NCI-H146 treated with DMSO at 0.1 percent for 48 hours (cell line): ENCODE data around the gene MYG1.
A peak's percentile ranks its signal among the peaks of the same experiment; 100 is the strongest.

ENCODE experiments used
- DNase-seq: peaks from one replicate; lab custom pipeline; 2025; ENCODE audit not compliant: unreplicated experiment; lab: John Stamatoyannopoulos, UW

Gene MYG1

GRCh38 chr12:53352331-53353256 is 53.1 kb downstream of the MYG1 start:
- peak; percentile 75 for DNase-seq

GRCh38 chr12:53353257-53353655 is 53.8 kb downstream of the MYG1 start:
- no peak for DNase-seq

- DNase-seq, result no peak
These were observed 55.6 kb downstream of the MYG1 start for GRCh38 chr12:53355121-53355520.
